ENCODE data around the gene MS4A8.

DNA sequence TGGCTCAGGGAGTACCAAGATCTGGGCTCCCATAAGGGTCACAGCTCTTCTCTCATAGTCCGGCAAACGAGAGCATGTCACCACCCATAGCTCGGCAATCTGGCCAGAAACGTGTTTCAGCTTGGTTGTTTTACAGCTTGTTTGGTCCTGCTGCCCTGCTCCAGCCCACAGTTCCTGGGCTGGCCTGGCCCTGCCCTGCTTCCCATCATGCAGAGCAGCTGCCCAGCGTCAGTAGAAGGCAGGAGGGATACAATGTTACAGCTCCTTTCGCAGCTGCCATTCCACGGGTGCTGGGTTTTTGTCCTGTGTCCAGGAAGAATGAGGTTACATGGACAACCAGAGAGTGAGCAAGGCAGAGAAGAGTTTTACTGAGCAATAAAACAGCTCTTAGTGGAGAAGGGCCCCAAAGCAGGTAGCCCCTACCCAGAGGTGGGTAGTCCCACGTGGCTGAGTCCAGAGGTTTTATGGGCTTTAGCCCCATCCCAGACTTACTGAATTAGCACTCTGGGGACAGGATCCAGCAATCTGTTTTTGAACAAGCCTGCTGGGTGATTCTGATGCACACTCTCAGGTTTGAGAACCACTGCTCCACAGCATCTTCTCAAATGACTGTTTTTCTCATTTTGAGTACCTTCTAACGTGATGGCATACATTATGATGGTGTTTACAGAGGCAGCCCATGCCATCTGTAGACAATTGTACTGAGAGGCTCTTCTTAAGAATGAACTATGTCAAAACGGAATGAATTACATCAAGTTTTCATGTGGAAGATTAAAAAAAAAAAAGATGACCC is 19.3 kb downstream of the MS4A8 start:
- no peak for TF ChIP-seq CTCF (IDR thresholded peaks at IDR 0.05; ENCODE audit: low read depth, low read length, poor library complexity, severe bottlenecking)
- TF ChIP-seq EZH2phosphoT487 (IDR thresholded peaks at IDR 0.05; ENCODE audit: borderline replicate concordance, low read length) = no peak

All from DOHH2 (cell line).